GM12891 (cell line): ENCODE results near the gene BACH1.
"Not testable (repeated sequence)": the region's sequence is repeated elsewhere in the genome, so short reads cannot be mapped to it uniquely, and the experiment has no call there.

ENCODE experiments used
- DNase-seq: peaks from one replicate; pipeline ENCODE4 v3.0.0; 2011; ENCODE audit warnings: low spot score; ENCODE audit not compliant: insufficient read length
- FAIRE-seq: peaks from 2 replicates; lab custom pipeline; 2011; peaks lifted over from hg19 to GRCh38; lab: Jason Lieb, UNC
- PAX5 ChIP-seq: IDR thresholded peaks from 2 replicates; pipeline ENCODE4 v1.6.1; 2011; ENCODE audit warnings: low read length, moderate library complexity, mild to moderate bottlenecking; ENCODE audit not compliant: insufficient read depth, severe bottlenecking
- POLR2A ChIP-seq: IDR thresholded peaks from 2 replicates; pipeline ENCODE4 v1.6.1; 2011; ENCODE audit warnings: low read depth, low read length, control low read depth
- POLR2AphosphoS5 ChIP-seq: IDR thresholded peaks from 2 replicates; pipeline ENCODE4 v1.6.1; 2011; ENCODE audit warnings: low read depth, low read length, control low read depth
- POU2F2 ChIP-seq: IDR thresholded peaks from 2 replicates; pipeline ENCODE4 v1.6.1; 2011; ENCODE audit warnings: low read depth, mild to moderate bottlenecking, control low read depth, low read length, moderate library complexity
- SPI1 ChIP-seq: IDR thresholded peaks from 2 replicates; pipeline ENCODE4 v1.6.1; 2011; ENCODE audit warnings: low read depth, low read length, control low read depth
- TAF1 ChIP-seq: IDR thresholded peaks from 2 replicates; pipeline ENCODE4 v1.6.1; 2011; ENCODE audit warnings: low read depth, low read length, control low read depth

The BACH1 gene

GRCh38 chr21:29342363-29342957 lies 43.7 kb downstream of the BACH1 start:
- DNase-seq (no peak), FAIRE-seq (no peak)
- TF ChIP-seq SPI1, result peak; percentile 46; the same call in 1 of the 2 replicates
- TF ChIP-seq POLR2A, result no peak

- DNase-seq (no peak), FAIRE-seq (no peak)
- TF ChIP-seq TAF1 (no peak), POU2F2 (no peak), POLR2A (no peak), PAX5 (no peak), POLR2AphosphoS5 (no peak), SPI1 (no peak)
Measured at GRCh38 chr21:29343519-29343918, 44.8 kb downstream of the BACH1 start.

- FAIRE-seq (no peak), DNase-seq (no peak)
- no peak for TF ChIP-seq TAF1
- TF ChIP-seq SPI1, result no peak
- TF ChIP-seq POU2F2, result no peak
- no peak for TF ChIP-seq POLR2A
- no peak for TF ChIP-seq POLR2AphosphoS5
- no peak for TF ChIP-seq PAX5
Measured at GRCh38 chr21:29346281-29346680, 47.6 kb downstream of the BACH1 start.

GRCh38 chr21:29346771-29347170 lies 48.0 kb downstream of the BACH1 start:
- TF ChIP-seq PAX5 (no peak), POU2F2 (peak; percentile 46; the same call in 1 of the 2 replicates), POLR2AphosphoS5 (peak; percentile 58; the same call in 1 of the 2 replicates), POLR2A (peak; percentile 38; the same call in 1 of the 2 replicates), TAF1 (no peak), SPI1 (no peak)
- DNase-seq (no peak), FAIRE-seq (no peak)

- no peak for FAIRE-seq
- DNase-seq, result no peak
- peak; percentile 54; the same call in 1 of the 2 replicates for TF ChIP-seq POLR2AphosphoS5
- TF ChIP-seq POLR2A, result no peak
- no peak for TF ChIP-seq PAX5
Measured at GRCh38 chr21:29347274-29347681, 48.6 kb downstream of the BACH1 start.

GRCh38 chr21:29349702-29350101 lies 51.0 kb downstream of the BACH1 start:
- DNase-seq, result no peak
- TF ChIP-seq POU2F2 (no peak), SPI1 (no peak), POLR2AphosphoS5 (no peak), POLR2A (no peak), PAX5 (no peak), TAF1 (no peak)
- FAIRE-seq, result no peak

GRCh38 chr21:29350246-29350779 lies 51.6 kb downstream of the BACH1 start:
- TF ChIP-seq SPI1 (no peak), POU2F2 (no peak), PAX5 (no peak), TAF1 (no peak), POLR2AphosphoS5 (no peak), POLR2A (no peak)
- no peak for DNase-seq
- no peak for FAIRE-seq

- TF ChIP-seq PAX5 (no peak), TAF1 (no peak), POU2F2 (no peak), POLR2AphosphoS5 (no peak), POLR2A (no peak), SPI1 (no peak)
- DNase-seq, result no peak
- no peak for FAIRE-seq
Measured at GRCh38 chr21:29351691-29352090, 53.0 kb downstream of the BACH1 start.

- DNase-seq, FAIRE-seq: not testable (repeated sequence)
Measured at GRCh38 chr21:29355043-29355710, 56.5 kb downstream of the BACH1 start.

GRCh38 chr21:29356291-29356690 lies 57.6 kb downstream of the BACH1 start:
- not testable (repeated sequence) for FAIRE-seq, DNase-seq

- DNase-seq, FAIRE-seq: not testable (repeated sequence)
Measured at GRCh38 chr21:29356810-29357209, 58.1 kb downstream of the BACH1 start.
